Keratinocyte (primary cell): ENCODE results near the gene RTP5. TPM values are rescaled to one million over a fixed set of nuclear protein-coding genes. Genes with fewer than 3 reads are reported as not detected.

ENCODE experiments used
- DNase-seq: peaks from one replicate; pipeline ENCODE4 v3.0.0-alpha.2; 2011; ENCODE audit warnings: low read depth, missing footprints, low spot score
- FAIRE-seq: peaks from 2 replicates; lab custom pipeline; 2011; peaks lifted over from hg19 to GRCh38; lab: Jason Lieb, UNC
- H2AFZ ChIP-seq: 2 replicates; pipeline ENCODE4 v1.6.0; 2012; ENCODE audit warnings: low read length, control low read depth, inconsistent platforms; ENCODE audit not compliant: control insufficient read depth
- H3K27ac ChIP-seq: 2 replicates; pipeline ENCODE4 v1.5.1; 2011; ENCODE audit warnings: low read length; ENCODE audit not compliant: control insufficient read depth, insufficient read depth
- H3K27me3 ChIP-seq: 3 replicates; pipeline ENCODE4 v1.6.0; 2011; ENCODE audit warnings: low read length; ENCODE audit not compliant: control insufficient read depth, insufficient read depth; ENCODE audit errors: extremely low read depth
- H3K36me3 ChIP-seq, 2 experiments: 2 replicates in 1 of 2; 3 replicates in 1 of 2; pipeline ENCODE4 v1.5.1; 2011; ENCODE audit warnings: low read length in 2 of 2, mild to moderate bottlenecking in 1 of 2; ENCODE audit not compliant: control insufficient read depth in 2 of 2, insufficient read depth in 2 of 2; ENCODE audit errors: extremely low read depth in 1 of 2
- H3K4me1 ChIP-seq: 3 replicates; pipeline ENCODE4 v1.5.1; 2011; ENCODE audit warnings: low read length; ENCODE audit not compliant: control insufficient read depth, insufficient read depth; ENCODE audit errors: extremely low read depth
- H3K4me2 ChIP-seq: 3 replicates; pipeline ENCODE4 v1.6.0; 2011; ENCODE audit warnings: low read depth, low read length; ENCODE audit not compliant: control insufficient read depth, insufficient read depth; ENCODE audit errors: extremely low read depth
- H3K4me3 ChIP-seq, 3 experiments: fragments of 200-600 bp in 1 of 3; sonication (generic) in 1 of 3; 2 replicates in 2 of 3; 3 replicates in 1 of 3; pipeline ENCODE4 v1.5.1; 2011 to 2016; ENCODE audit warnings: low read length in 3 of 3, mild to moderate bottlenecking in 3 of 3, control low read depth in 2 of 3, inconsistent platforms in 1 of 3, low read depth in 1 of 3, mixed read lengths in 1 of 3, mixed run types in 1 of 3, moderate library complexity in 1 of 3; ENCODE audit not compliant: control insufficient read depth in 2 of 3, insufficient read depth in 2 of 3; ENCODE audit errors: extremely low read depth in 1 of 3
- H3K79me2 ChIP-seq: 2 replicates; pipeline ENCODE4 v1.6.0; 2012; ENCODE audit warnings: low read length; ENCODE audit not compliant: control insufficient read depth, insufficient read depth
- H3K9ac ChIP-seq: 3 replicates; pipeline ENCODE4 v1.6.0; 2011; ENCODE audit warnings: low read length; ENCODE audit not compliant: control insufficient read depth, insufficient read depth; ENCODE audit errors: extremely low read depth
- H3K9me1 ChIP-seq: 3 replicates; pipeline ENCODE4 v1.6.0; 2011; ENCODE audit warnings: low read length; ENCODE audit not compliant: control insufficient read depth, insufficient read depth; ENCODE audit errors: extremely low read depth
- H3K9me3 ChIP-seq: 2 replicates; pipeline ENCODE4 v1.5.1; 2012; ENCODE audit warnings: low read depth, low read length; ENCODE audit not compliant: control insufficient read depth
- H4K20me1 ChIP-seq: 3 replicates; pipeline ENCODE4 v1.6.0; 2011; ENCODE audit warnings: low read length; ENCODE audit not compliant: control insufficient read depth, insufficient read depth; ENCODE audit errors: extremely low read depth
- EZH2 ChIP-seq: IDR thresholded peaks from one replicate; pipeline ENCODE4 v1.6.1; 2012; ENCODE audit warnings: inconsistent platforms, mild to moderate bottlenecking, low read length, moderate library complexity
- dilution Hi-C: fragments of 300-500 bp; cut with MboI; formaldehyde crosslinking; loops from one replicate; pipeline ENCODE4 v1.7.0; 2020; ENCODE audit warnings: low sequenced_read_pairs; ENCODE audit not compliant: extremely low pct_ligation_motif_present
- polyA plus RNA-seq, 5 experiments: library from polyadenylated mRNA; depleted of rRNA in 3 of 5; stranded (reverse) in 3 of 5; stranded (forward) in 1 of 5; unstranded in 1 of 5; fragments of >200 nt; gene quantifications; 1 replicate in 1 of 5; 2 replicates in 3 of 5; 3 replicates in 1 of 5; pipeline versions ENCODE4 v1.2.1 to v1.2.3, GENCODE V29; 2011 to 2012; ENCODE audit warnings: missing spikeins in 2 of 5, low read depth in 1 of 5, low replicate concordance in 1 of 5
- TF ChIP-seq, protein P1 (sequence below), 3 experiments: IDR thresholded peaks in 1 of 3; conservative IDR thresholded peaks in 1 of 3; optimal IDR thresholded peaks in 1 of 3; 2 replicates in 2 of 3; 3 replicates in 1 of 3; pipeline versions ENCODE3 to v1.5.1; 2011; ENCODE audit warnings: low read length in 3 of 3, mild to moderate bottlenecking in 3 of 3, moderate library complexity in 2 of 3, control low read depth in 1 of 3, inconsistent platforms in 1 of 3; ENCODE audit not compliant: insufficient read depth in 2 of 3; ENCODE audit errors: extremely low read depth in 1 of 3

RTP5 gene
- polyA plus RNA-seq, 1 donor (not counting 4 experiments of a cell fraction or from before 2014, with no cell fraction given), result not detected

DNA sequence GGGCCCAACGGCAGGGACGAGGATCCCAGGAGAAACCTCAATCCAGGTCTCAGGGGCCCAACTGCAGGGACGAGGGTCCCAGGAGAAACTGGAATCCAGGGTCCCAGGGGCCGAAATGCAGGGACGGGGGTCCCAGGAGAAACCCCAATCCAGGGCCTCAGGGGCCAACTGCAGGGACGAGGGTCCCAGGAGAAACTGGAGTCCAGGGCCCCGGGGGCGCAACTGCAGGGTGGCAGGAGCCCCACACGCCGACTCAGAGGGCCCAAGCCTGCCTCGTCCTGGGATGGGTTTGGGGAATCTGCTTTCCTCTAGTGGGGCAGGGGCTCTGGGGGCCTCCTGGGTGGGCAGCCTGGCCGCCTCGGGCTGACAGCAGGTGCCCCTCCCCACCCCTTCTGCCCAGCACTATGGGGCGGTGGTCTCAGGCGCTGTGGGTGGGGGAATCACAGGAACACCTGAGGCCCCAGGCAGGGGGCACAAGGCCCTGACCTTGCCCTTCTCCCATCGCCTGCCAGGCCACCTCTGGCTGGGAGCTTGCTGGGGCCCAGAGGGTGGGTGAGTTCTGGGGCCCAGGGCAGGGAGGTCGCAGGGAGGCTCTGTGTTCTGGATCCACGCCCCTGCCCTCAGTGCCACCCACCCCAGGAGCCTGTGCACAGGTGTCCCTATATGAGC lies 7.1 kb downstream of the RTP5 start:
- H3K36me3 ChIP-seq, result no peaks in the 10 kb centered on the region
- H3K27me3 ChIP-seq, result no peaks in the 10 kb centered on the region
- no peak for FAIRE-seq
- no peak overlapping the region for H3K27ac ChIP-seq
- dilution Hi-C loops, result no loop called here
- TF ChIP-seq, protein P1, sequence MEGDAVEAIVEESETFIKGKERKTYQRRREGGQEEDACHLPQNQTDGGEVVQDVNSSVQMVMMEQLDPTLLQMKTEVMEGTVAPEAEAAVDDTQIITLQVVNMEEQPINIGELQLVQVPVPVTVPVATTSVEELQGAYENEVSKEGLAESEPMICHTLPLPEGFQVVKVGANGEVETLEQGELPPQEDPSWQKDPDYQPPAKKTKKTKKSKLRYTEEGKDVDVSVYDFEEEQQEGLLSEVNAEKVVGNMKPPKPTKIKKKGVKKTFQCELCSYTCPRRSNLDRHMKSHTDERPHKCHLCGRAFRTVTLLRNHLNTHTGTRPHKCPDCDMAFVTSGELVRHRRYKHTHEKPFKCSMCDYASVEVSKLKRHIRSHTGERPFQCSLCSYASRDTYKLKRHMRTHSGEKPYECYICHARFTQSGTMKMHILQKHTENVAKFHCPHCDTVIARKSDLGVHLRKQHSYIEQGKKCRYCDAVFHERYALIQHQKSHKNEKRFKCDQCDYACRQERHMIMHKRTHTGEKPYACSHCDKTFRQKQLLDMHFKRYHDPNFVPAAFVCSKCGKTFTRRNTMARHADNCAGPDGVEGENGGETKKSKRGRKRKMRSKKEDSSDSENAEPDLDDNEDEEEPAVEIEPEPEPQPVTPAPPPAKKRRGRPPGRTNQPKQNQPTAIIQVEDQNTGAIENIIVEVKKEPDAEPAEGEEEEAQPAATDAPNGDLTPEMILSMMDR (optimal IDR thresholded peaks at IDR 0.05 in 1 of 3, IDR thresholded peaks at IDR 0.05 in 1 of 3, conservative IDR thresholded peaks at IDR 0.05 in 1 of 3; ENCODE audit: extremely low read depth in 1 of 3, insufficient read depth in 2 of 3, low read length in 3 of 3), result no peak
- no peak for TF ChIP-seq EZH2
- H3K4me2 ChIP-seq, result no peak overlapping the region
- H3K79me2 ChIP-seq, result no peaks in the 10 kb centered on the region
- H2AFZ ChIP-seq, result no peak overlapping the region
- H3K4me1 ChIP-seq, result peaks cover 2% of the 10 kb centered on the region
- no peak for DNase-seq
- H3K4me3 ChIP-seq, result no peak overlapping the region
- H3K9ac ChIP-seq, result no peak overlapping the region
- no peaks in the 10 kb centered on the region for H3K9me1 ChIP-seq
- H4K20me1 ChIP-seq, result no peaks in the 10 kb centered on the region
- H3K9me3 ChIP-seq, result no peaks in the 10 kb centered on the region

DNA sequence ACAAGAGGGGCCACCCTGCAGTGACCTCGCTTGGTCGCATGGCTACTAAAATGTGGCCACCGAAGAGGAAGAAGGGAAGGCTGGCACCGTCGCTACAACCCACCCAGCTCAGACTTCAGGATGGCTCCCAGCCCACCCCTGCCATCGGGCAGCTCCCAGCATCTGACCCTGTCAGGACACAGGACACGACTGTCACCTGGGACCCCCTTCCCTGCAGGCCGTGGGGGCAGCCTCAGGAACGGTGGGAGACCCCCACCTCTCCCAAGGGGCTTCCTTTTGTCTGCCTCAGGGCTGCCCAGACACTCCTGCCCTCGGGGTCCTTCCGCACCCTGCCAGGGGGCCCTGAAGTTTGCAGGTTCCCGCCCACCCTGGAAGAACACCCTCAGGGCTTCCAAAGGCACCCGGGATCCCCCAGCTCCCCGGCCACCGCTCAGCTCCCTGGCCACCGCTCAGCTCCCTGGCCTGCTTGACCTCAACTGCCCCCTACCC lies 7.7 kb downstream of the RTP5 start:
- dilution Hi-C loops, result no loop called here
- no peak for DNase-seq
- H3K9ac ChIP-seq, result no peak overlapping the region
- H4K20me1 ChIP-seq, result no peaks in the 10 kb centered on the region
- no peak for FAIRE-seq
- H3K4me3 ChIP-seq, result no peak overlapping the region
- H3K27ac ChIP-seq, result no peak overlapping the region
- H3K9me3 ChIP-seq, result no peaks in the 10 kb centered on the region
- TF ChIP-seq, protein P1 (optimal IDR thresholded peaks at IDR 0.05 in 1 of 3, IDR thresholded peaks at IDR 0.05 in 1 of 3, conservative IDR thresholded peaks at IDR 0.05 in 1 of 3; ENCODE audit: extremely low read depth in 1 of 3, insufficient read depth in 2 of 3, low read length in 3 of 3), result no peak
- TF ChIP-seq EZH2, result no peak
- H2AFZ ChIP-seq, result no peak overlapping the region
- peaks cover 8% of the 10 kb centered on the region for H3K4me1 ChIP-seq
- H3K27me3 ChIP-seq, result no peaks in the 10 kb centered on the region
- H3K9me1 ChIP-seq, result no peaks in the 10 kb centered on the region
- no peak overlapping the region for H3K4me2 ChIP-seq
- no peaks in the 10 kb centered on the region for H3K36me3 ChIP-seq
- H3K79me2 ChIP-seq, result no peaks in the 10 kb centered on the region
